DOHH2 (cell line): ENCODE measurements around the gene FARS2.

Experiments
- CTCF ChIP-seq: fragments of 200-600 bp; sonication (generic); IDR thresholded peaks from one replicate; pipeline ENCODE4 v1.5.1; 2014; ENCODE audit warnings: antibody characterized with exemption, mild to moderate bottlenecking, low read depth, low read length; ENCODE audit not compliant: poor library complexity, severe bottlenecking
- EZH2phosphoT487 ChIP-seq: fragments of 200-600 bp; sonication (generic); IDR thresholded peaks from 2 replicates; pipeline ENCODE4 v1.6.1; 2017; ENCODE audit warnings: borderline replicate concordance, mild to moderate bottlenecking, antibody characterized with exemption, low read length, moderate library complexity, mixed read lengths

- TF ChIP-seq CTCF = no peak
- no peak for TF ChIP-seq EZH2phosphoT487
Measured at GRCh38 chr6:5753209-5753608, 491.9 kb downstream of the FARS2 start.
